GM15510 (cell line): Measurements from ENCODE around the gene DUSP19.

Experiments used
- POLR2A ChIP-seq: IDR thresholded peaks from 3 replicates; pipeline ENCODE4 v1.6.1; 2011; ENCODE audit warnings: borderline replicate concordance; ENCODE audit not compliant: insufficient read length; ENCODE audit errors: extremely low read depth

DUSP19 gene

DNA sequence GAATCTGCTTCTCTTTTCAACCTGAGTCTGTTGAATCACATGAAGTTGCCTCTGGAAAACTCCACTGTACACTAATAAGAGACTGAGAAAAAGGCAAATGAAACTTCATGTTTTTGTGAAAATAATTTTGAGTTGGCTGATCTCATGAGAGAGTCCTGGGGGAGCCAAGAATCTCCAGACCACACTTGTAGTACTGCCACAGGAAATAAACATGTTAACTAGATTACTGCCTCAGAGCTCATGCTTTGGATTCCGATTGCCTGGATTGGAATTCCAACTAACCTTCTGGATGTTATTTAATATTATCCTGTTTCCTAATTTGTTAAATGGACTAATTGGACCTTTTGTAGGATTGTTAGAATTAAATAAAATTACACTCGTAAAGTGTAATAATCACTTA lies 70.9 kb downstream of the DUSP19 start:
- no peak for TF ChIP-seq POLR2A
